DND-41 (cell line): ENCODE data around the gene SLC17A2.

ENCODE experiments used
- ATAC-seq: fragments of 200-7000 bp; cut with Tn5 transposase; 3 replicates; pipeline ENCODE4 v1.9.1; 2021; ENCODE audit warnings: low read depth; ENCODE audit not compliant: insufficient read depth
- DNase-seq: peaks from one replicate; pipeline ENCODE4 v3.0.0-alpha.2; 2020
- H2AFZ ChIP-seq: 2 replicates; pipeline ENCODE4 v1.6.0; 2012; ENCODE audit warnings: low read depth, low read length
- H3K27ac ChIP-seq: 2 replicates; pipeline ENCODE4 v1.5.1; 2012; ENCODE audit warnings: low read length, inconsistent platforms
- H3K27me3 ChIP-seq: fragments of 200-600 bp; sonication (generic); 2 replicates; pipeline ENCODE4 v1.6.0; 2012; ENCODE audit warnings: low read length, mild to moderate bottlenecking, inconsistent platforms; ENCODE audit not compliant: insufficient read depth, poor library complexity
- H3K36me3 ChIP-seq: 2 replicates; pipeline ENCODE4 v1.5.1; 2012; ENCODE audit warnings: low read length, inconsistent platforms; ENCODE audit not compliant: insufficient read depth
- H3K4me1 ChIP-seq: 2 replicates; pipeline ENCODE4 v1.5.1; 2012; ENCODE audit warnings: mild to moderate bottlenecking, low read length; ENCODE audit not compliant: insufficient read depth
- H3K4me2 ChIP-seq: 2 replicates; pipeline ENCODE4 v1.6.0; 2012; ENCODE audit warnings: mild to moderate bottlenecking, moderate library complexity, low read length, inconsistent platforms; ENCODE audit not compliant: insufficient read depth
- H3K4me3 ChIP-seq, 2 experiments: fragments of 200-600 bp in 1 of 2; shearing (Covaris generic) in 1 of 2; 2 replicates each; pipeline ENCODE4 v1.5.1; 2012 to 2016; ENCODE audit warnings: inconsistent platforms in 2 of 2, low read length in 2 of 2, mild to moderate bottlenecking in 2 of 2, low read depth in 1 of 2, moderate library complexity in 1 of 2
- H3K79me2 ChIP-seq: 2 replicates; pipeline ENCODE4 v1.6.0; 2012; ENCODE audit warnings: low read length, inconsistent platforms; ENCODE audit not compliant: insufficient read depth
- H3K9ac ChIP-seq: 2 replicates; pipeline ENCODE4 v1.6.0; 2012; ENCODE audit warnings: low read depth, mild to moderate bottlenecking, inconsistent platforms, low read length, moderate library complexity
- H3K9me3 ChIP-seq: 2 replicates; pipeline ENCODE4 v1.5.1; 2012; ENCODE audit warnings: low read length, moderate library complexity, mild to moderate bottlenecking, inconsistent platforms; ENCODE audit not compliant: insufficient read depth, severe bottlenecking
- H4K20me1 ChIP-seq: 2 replicates; pipeline ENCODE4 v1.6.0; 2012; ENCODE audit warnings: low read length; ENCODE audit not compliant: insufficient read depth
- EZH2 ChIP-seq: IDR thresholded peaks from 3 replicates; pipeline ENCODE4 v1.6.1; 2012; ENCODE audit warnings: borderline replicate concordance, low read depth, mild to moderate bottlenecking, moderate library complexity, low read length, inconsistent platforms; ENCODE audit not compliant: severe bottlenecking
- TF ChIP-seq, protein P1 (sequence below): IDR thresholded peaks from 2 replicates; pipeline ENCODE4 v1.5.1; 2012; ENCODE audit warnings: borderline replicate concordance, low read length, moderate library complexity, mild to moderate bottlenecking; ENCODE audit not compliant: poor library complexity, severe bottlenecking; ENCODE audit errors: extremely low read depth

SLC17A2 gene

DNA sequence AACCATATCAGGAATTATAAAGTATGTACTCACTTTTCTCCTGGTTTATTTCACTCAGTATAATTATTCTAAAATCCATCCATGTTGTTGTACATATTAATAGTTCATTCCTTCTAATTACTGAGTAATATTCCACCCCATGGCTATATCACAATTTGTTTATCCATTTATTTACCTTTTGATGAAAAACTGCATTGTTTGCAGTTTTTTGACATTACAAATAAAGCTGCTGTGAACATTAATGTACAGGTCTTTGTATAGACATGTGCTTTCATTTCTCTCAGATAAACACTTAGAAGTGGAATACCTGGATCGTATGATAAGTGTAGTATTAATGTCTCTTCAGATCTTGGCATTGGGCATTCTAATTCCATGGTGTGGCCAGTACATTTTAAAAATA lies 60.7 kb downstream of the SLC17A2 start:
- DNase-seq: no peak
- H3K4me1 ChIP-seq: peaks cover 8% of the 10 kb centered on the region
- no peak overlapping the region for H3K4me3 ChIP-seq
- peaks cover 3% of the 10 kb centered on the region for H3K27me3 ChIP-seq
- no peaks in the 10 kb centered on the region for H3K36me3 ChIP-seq
- ATAC-seq: no peak
- no peak overlapping the region for H3K9ac ChIP-seq
- no peak overlapping the region for H3K27ac ChIP-seq
- TF ChIP-seq EZH2: no peak
- TF ChIP-seq, protein P1, sequence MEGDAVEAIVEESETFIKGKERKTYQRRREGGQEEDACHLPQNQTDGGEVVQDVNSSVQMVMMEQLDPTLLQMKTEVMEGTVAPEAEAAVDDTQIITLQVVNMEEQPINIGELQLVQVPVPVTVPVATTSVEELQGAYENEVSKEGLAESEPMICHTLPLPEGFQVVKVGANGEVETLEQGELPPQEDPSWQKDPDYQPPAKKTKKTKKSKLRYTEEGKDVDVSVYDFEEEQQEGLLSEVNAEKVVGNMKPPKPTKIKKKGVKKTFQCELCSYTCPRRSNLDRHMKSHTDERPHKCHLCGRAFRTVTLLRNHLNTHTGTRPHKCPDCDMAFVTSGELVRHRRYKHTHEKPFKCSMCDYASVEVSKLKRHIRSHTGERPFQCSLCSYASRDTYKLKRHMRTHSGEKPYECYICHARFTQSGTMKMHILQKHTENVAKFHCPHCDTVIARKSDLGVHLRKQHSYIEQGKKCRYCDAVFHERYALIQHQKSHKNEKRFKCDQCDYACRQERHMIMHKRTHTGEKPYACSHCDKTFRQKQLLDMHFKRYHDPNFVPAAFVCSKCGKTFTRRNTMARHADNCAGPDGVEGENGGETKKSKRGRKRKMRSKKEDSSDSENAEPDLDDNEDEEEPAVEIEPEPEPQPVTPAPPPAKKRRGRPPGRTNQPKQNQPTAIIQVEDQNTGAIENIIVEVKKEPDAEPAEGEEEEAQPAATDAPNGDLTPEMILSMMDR: no peak
- H4K20me1 ChIP-seq: no peaks in the 10 kb centered on the region
- no peaks in the 10 kb centered on the region for H3K9me3 ChIP-seq
- H3K79me2 ChIP-seq: no peaks in the 10 kb centered on the region
- no peak overlapping the region for H3K4me2 ChIP-seq
- no peak overlapping the region for H2AFZ ChIP-seq

GRCh38 chr6:25868436-25869183 lies 61.9 kb downstream of the SLC17A2 start:
- Histone ChIP-seq H3K4me3 (no peak overlapping the region), H3K4me1 (peaks cover 7% of the 10 kb centered on the region; the same call in 1 of the 2 replicates), H3K9me3 (no peaks in the 10 kb centered on the region), H2AFZ (no peak overlapping the region), H3K4me2 (no peak overlapping the region), H3K27ac (no peak overlapping the region), H3K36me3 (no peaks in the 10 kb centered on the region), H3K79me2 (no peaks in the 10 kb centered on the region), H3K27me3 (peaks cover 6% of the 10 kb centered on the region), H3K9ac (no peak overlapping the region), H4K20me1 (no peaks in the 10 kb centered on the region)
- no peak for TF ChIP-seq EZH2
- TF ChIP-seq, protein P1: no peak
- ATAC-seq (no peak), DNase-seq (no peak)

- Histone ChIP-seq H3K4me1 (peaks cover 7% of the 10 kb centered on the region; the same call in 1 of the 2 replicates), H3K9me3 (no peaks in the 10 kb centered on the region), H3K27me3 (peaks cover 4% of the 10 kb centered on the region), H2AFZ (no peak overlapping the region), H4K20me1 (no peaks in the 10 kb centered on the region), H3K4me2 (no peak overlapping the region), H3K79me2 (no peaks in the 10 kb centered on the region), H3K27ac (no peak overlapping the region), H3K9ac (no peak overlapping the region), H3K4me3 (no peak overlapping the region), H3K36me3 (no peaks in the 10 kb centered on the region)
- TF ChIP-seq, protein P1: no peak
- TF ChIP-seq EZH2: no peak
- ATAC-seq: peak; percentile 88
- DNase-seq: peak; percentile 8
These were observed 64.5 kb downstream of the SLC17A2 start for GRCh38 chr6:25866011-25866410.
